GM11168 (cell line): ENCODE measurements around the gene SELENOW.
"Not testable (repeated sequence)": the region's sequence is repeated elsewhere in the genome, so short reads cannot be mapped to it uniquely, and the experiment has no call there.

Experiments used
- in situ Hi-C: fragments of 300-500 bp; cut with MboI; formaldehyde crosslinking; loops from one replicate; pipeline ENCODE4 v1.12.0; 2022; ENCODE audit warnings: low sequenced_read_pairs; ENCODE audit not compliant: unreplicated experiment

Gene SELENOW

DNA sequence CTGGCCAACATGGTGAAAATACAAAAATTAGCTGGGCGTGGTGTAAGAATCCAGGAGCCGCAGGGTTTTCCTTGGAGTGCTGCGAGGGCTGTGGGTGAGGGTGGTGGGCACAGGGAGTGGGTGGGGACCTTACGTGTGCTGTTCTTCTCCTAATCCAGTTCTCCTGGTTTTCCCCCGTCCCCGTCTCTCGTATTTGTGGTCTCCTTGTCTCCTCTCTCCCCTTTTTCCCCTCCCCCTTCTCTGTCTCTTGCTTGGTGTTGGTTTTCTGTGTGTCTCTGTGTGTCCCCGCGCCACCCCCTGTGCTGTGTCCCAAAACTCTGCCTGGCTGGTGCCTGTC lies 1.7 kb downstream of the SELENOW start:
- in situ Hi-C loops, result no loop called here

- in situ Hi-C loops, result no loop called here
These were observed 3.2 kb downstream of the SELENOW start for GRCh38 chr19:47781590-47782262.

- in situ Hi-C loops, result no loop called here
These were observed 8.1 kb downstream of the SELENOW start for GRCh38 chr19:47786566-47786965.

DNA sequence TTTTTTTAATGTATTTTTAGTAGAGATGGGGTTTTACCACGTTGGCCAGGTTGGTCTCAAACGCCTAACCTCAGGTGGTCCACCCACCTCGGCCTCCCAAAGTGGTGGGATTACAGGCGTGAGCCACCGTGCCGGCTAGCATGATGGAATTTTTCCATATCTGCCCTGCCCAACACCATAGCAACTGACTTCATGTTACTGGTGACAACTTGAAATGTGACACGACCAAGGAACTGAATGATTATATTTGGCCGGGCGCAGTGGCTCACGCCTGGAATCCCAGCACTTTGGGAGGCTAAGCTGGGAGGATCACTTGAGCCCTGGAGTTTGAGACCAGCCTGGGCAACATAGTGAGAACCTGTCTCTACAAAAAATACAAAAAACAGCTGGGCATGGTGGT lies 8.8 kb downstream of the SELENOW start:
- in situ Hi-C loops, result not testable (repeated sequence)

DNA sequence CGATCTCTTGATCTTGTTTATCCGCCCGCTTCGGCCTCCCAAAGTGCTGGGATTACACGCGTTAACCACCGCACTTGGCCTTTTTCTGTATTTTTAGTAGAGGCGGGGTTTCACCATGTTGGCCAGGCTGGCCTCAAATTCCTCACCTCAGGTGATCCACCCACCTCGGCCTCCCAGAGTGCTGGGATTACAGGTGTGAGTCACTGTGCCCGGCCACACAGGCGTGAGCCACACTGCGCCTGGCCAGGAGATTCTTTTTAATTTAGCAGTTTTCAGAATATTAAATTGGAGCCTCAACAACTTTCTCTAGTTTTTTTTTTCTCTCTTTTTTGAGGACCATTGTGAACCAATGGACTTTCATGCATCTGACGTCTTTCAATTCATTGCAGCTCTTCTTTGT lies 11.3 kb downstream of the SELENOW start:
- in situ Hi-C loops, result not testable (repeated sequence)

- in situ Hi-C loops, result no loop called here
These were observed 11.9 kb downstream of the SELENOW start for GRCh38 chr19:47790398-47790814.

DNA sequence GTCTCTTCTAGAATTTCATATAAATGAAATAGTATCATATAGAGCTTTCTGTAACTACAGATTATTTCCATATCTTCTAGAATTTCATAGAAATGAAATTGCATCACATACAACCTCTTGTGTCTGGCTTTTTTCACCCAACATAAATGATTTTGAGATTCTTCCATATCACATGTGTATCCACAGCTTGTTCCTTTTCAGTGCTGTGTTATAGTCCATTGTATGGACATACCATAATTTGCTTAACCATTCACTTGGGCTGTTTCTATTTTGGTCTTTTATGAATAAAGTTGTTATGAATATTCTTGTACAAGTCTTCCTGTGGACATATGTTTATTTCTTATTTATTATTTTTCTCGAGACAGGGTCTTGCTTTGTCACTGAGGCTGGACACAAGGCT lies 14.1 kb downstream of the SELENOW start:
- in situ Hi-C loops, result no loop called here

DNA sequence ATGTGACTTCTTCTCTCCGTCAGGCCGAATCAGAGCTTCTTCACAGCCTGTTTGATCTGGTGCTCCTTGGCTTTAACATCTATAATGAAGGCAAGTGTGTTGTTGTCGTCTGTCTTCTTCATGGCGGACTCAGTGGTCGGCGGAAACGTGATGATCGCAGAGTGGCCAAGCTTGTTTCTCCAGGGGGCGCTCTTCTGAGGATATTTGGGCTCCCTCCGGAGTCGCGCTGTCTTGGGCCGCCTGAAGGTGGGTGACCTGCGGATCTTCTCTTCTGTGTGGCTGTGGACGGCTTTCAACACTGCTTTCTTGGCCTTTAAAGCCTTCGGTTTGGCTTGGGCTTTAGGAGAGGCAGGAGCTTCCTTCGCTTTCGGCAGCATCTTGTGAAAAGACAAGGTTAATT lies 16.0 kb downstream of the SELENOW start:
- in situ Hi-C loops, result no loop called here

- in situ Hi-C loops, result no loop called here
These were observed 18.3 kb downstream of the SELENOW start for GRCh38 chr19:47796785-47797184.

- in situ Hi-C loops, result no loop called here
These were observed 19.7 kb downstream of the SELENOW start for GRCh38 chr19:47797996-47798903.

DNA sequence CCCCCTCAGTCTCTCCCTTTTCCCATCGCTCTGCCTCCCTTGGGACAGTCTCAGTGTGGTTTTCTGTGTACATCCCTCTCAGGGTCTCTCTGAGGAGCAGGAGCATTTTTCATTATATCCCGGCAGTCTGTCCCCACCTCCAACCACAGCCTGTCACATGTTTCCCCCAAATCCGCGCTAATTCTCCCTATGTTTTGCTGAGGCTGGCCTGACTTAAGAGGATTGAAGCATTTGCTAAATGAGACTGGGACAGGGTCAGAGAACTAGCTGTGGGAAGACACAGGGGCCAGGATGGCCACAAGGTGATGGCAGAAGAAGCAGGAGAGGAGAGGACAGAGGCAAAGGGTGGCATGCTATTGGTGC lies 20.4 kb downstream of the SELENOW start:
- in situ Hi-C loops, result no loop called here

DNA sequence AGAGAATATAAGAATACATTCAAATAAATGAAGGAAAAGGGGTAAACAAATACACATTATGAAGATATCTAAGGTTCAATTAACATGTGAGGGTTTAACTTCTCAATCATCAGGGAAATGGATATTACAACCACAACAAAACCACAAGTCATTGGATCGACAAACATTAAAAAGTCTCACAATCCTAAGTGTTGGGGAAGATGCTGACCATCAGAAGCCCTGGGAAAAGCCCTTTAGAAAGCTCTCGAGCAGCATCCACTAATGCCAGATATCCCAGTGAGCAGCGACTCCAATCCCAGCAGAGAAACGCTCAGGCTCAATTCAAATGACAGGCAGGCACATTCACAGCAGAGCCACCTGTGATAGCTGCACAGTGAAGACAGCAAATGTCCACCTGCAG lies 22.8 kb downstream of the SELENOW start:
- in situ Hi-C loops, result no loop called here

DNA sequence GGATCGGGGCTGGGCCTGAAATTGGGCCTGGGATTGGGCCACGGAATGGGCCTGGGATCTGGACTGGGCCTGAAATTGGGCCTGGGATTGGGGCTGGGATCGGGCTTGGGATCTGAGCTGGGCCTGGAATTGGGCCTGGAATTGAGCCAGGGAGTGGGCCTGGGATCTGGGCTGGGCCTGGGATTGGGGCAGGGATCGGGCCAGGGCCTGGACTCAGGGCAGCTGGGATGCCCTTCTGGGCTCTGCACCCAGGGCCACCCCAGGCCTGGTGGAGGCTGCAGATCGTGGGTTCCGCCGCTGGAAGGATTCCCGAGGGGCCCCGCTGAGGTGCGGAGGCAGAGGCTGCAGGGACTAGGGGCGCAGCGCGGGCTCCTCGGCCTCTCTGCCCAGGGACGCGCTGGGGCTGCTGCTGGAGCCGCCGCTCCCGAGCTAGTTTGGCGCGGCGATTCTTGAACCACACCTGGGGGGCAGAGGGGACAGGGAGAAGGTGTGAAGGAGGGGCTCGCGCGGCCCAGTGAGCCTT lies 24.1 kb downstream of the SELENOW start:
- in situ Hi-C loops, result no loop called here

- in situ Hi-C loops, result not testable (repeated sequence)
These were observed 24.6 kb downstream of the SELENOW start for GRCh38 chr19:47803148-47803547.

DNA sequence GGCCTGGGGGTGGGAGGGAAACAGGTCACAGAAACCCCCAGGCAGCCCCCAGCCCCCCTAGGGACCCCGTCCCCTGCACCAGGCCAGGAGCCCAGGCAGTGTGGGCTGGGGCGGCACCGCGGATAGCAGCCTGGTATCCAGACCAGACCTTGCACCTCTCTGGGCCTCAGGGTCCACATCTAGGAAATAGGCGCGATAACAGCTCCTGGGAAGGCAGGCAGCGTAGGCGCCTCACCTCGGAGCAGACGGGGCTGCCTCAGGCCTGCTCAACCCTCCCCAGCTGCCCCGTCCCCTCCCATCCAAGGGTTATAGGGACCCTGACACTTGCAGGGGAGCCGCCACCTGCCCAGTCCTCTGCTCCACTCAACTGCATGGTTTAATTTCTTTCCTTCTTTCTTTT lies 25.2 kb downstream of the SELENOW start:
- in situ Hi-C loops, result not testable (repeated sequence)

DNA sequence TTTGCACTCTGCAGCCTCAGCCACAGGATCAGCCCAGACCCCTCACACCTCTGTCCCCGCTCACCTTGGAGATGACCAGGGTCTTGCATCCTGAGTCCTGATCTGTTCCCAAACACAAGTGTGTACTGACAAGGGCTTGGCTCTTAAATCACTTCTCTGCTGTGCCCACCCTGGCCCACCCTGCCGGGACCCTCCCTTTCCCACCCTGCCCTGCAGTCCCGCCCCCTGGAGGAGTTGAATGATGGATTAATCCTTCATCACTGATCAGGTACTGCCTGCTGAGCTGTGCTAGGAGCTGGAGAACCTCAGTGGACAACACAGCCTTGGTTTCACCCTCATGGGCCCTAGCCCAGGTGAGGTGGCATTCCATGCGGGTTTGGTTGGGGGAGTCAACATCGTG lies 25.9 kb downstream of the SELENOW start, which contains the start of gene TPRX1:
TPRX1 (minus strand) TSS at position 101 of the 400 bp plus-strand sequence; CDS start at position 89, 12 bp downstream.
- in situ Hi-C loops, result not testable (repeated sequence)

- in situ Hi-C loops, result no loop called here
These were observed 26.8 kb downstream of the SELENOW start for GRCh38 chr19:47805313-47805712.

DNA sequence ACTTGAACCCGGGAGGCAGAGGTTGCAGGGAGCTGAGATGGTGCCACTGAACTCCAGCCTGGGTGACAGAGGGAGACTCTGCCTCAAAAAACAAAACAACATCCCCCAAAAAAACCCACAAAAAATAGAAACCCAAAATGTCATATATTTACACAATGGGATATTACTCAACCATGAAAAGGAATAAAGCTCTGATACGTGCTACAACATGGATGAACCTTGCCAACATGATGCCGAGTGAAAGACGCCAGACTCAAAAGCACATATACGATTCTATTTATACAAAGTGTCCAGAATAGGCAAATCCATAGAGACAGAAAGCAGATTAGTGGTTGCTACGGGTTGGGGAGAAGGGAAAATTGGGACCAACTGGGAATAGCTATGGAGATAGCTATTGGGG lies 27.9 kb downstream of the SELENOW start:
- in situ Hi-C loops, result no loop called here

DNA sequence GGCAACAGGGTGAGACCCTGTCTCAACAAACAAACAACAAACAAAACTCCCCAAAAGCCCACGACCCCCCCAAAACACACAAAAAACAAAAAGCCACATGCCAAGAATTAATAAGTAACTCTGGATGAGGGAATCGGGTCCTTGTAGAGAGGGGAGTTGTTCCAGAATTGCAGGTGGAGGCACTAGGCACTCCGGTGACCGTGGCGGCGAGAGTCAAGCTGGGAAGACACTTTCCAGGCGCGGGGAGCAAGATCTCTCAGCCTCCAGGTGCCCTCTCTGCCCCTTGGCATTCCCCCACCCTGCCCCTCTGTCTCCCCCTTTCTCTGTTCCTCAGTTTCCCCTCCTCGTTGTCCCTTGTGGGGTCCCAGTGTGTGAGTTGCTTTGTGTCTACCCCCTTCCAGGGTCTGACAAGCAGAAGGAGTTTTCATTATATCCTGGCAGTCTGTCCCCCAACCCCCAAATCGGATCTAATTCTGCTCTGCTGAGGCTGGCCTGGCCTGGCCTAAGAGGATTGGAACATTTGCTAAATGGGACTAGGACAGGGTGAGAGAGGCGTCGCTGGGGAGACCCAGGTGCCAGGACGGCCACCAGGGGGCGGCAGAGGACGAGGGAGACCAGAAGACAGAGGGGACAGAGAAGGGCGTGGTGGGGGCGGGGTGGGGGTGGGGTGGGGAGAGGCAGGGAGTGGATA lies 34.9 kb downstream of the SELENOW start:
- in situ Hi-C loops, result no loop called here

DNA sequence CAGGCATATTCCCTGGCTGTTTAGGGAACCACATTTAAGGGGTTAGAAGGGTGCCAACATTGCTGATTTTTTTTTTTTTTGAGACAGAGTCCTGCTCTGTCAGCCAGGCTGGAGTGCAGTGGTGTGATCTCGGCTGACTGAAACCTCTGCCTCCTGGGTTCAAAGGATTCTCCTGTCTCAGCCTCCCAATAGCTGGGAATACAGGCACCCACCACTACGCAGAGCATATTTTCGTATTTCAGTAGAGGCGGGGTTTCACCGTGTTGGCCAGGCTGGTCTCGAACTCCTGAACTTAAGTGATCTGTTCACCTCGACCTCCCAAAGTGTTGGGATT lies 35.5 kb downstream of the SELENOW start:
- in situ Hi-C loops, result no loop called here

- in situ Hi-C loops, result not testable (repeated sequence)
These were observed 37.8 kb downstream of the SELENOW start for GRCh38 chr19:47816270-47816669.
